Right ventricle myocardium inferior (tissue), 1 donor: Measurements from ENCODE around the gene ANKS1A. TPM values are rescaled to one million over a fixed set of nuclear protein-coding genes. Genes with fewer than 3 reads are reported as not detected.
A peak's percentile ranks its signal among the peaks of the same experiment; 100 is the strongest.
"Not testable (repeated sequence)": the region's sequence is repeated elsewhere in the genome, so short reads cannot be mapped to it uniquely, and the experiment has no call there.

Experiments
- ATAC-seq: fragments of 200-7000 bp; cut with Tn5 transposase; one replicate; pipeline ENCODE4 v1.9.1; 2020; ENCODE audit warnings: mild to moderate bottlenecking, moderate library complexity
- DNase-seq: peaks from one replicate; pipeline ENCODE4 v3.0.0; 2021; ENCODE audit errors: missing footprints
- intact Hi-C: fragments of 100-400 bp; cut with DNase I; formaldehyde crosslinking; loops from one replicate; pipeline ENCODE4 v1.11.0; 2022
- total RNA-seq: library from RNA; stranded (reverse); fragmentation: NEBNext Ultra II Directional; extraction: Animal tissue kit (Norgen Biotek cat#: 25700); gene quantifications from one replicate; pipeline ENCODE4 v1.2.1, GENCODE V29; 2021
- donor health status: DM: no; HTN: yes; CAD: no; lungs with severe emphysema.

ANKS1A gene
- total RNA-seq, 1 donor from 2014 or later, result 26.8 TPM

DNA sequence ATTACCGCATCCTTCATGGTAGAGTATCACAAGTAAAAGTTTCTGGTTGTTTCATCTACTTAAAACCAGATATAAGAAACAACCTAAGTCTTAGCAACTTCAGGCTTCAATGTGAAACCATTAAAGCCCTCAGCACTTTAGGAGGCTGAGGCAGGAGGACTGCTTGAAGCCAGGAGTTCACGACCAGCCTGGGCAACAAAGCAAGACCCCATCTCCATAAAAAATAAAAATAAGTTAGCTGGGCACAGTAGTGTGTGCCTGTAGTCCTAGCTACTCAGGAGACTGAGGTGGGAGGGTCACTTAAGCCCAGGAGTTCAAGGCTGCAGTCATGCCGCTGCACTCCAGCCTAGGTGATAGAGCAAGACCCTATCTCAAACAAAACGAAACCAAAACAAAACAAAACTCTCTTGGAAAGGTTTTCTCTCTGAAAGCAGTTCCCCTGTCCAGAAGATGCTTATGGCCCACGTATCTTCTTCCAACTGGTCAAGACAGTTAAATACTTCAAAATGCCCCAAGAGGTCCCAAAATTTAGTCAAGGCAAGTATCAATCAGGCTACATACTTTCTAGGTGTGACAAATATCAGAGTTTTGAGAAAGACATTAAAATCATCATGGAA, 11.1 kb upstream of the ANKS1A start:
- DNase-seq (no peak), ATAC-seq (no peak)
- intact Hi-C loops, result loop anchor here (10.0 kb wide), 1 partner anchor 357 kb away; no protein-coding TSS in a partner anchor

DNA sequence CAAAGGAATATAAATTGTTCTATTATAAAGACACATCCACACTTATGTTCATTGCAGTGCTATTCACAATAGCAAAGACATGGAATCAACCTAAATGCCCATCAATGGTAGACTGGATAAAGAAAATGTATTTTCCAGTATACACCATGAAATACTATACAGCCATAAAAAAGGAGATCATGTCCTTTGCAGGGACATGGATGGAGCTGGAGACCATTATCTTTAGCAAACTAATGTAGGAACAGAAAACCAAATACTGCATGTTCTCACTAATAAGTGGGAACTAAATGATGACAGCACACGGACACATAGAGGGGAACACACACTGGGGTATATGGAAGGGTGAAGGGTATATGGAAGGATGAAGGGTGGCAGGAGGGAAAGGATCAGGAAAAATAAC, 5.0 kb upstream of the ANKS1A start:
- ATAC-seq, DNase-seq, intact Hi-C loops: not testable (repeated sequence)

DNA sequence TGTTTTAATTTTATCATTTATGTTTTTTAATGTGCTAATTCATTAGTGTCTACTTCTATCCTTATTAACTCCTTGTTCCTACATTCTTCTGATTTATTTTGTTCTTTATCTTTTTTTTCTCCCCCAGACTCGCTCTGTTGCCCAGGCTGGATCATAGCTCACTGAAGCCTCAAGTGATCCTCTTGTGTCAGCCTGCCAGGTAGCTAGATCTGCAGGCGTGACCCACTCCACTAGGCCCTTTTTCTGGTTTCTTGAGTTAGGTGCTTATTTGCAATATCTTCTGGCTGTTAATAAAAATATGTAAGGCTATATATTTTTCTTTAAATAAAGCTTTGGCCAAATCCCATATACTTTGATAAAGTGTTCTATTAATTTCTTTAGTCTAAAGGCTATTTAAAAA, 4.1 kb upstream of the ANKS1A start:
- intact Hi-C loops, result no loop called here
- no peak for ATAC-seq

DNA sequence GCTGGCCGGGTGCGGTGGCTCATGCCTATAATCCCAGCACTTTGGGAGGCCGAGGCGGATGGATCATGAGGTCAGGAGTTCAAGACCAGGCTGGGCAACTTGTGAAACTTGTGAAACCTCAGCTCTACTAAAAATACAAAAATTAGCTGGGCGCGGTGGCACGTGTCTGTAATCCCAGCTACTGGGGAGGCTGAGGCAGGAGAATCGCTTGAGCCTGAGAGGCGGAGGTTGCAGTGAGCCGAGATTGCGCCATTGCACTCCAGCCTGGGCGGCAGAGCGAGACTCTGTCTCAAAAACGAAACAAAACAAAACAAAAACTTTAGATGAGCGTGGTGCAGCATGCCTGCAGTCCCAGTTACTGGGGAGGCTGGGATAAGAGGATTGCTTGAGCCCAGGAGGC, 3.2 kb upstream of the ANKS1A start:
- intact Hi-C loops, DNase-seq, ATAC-seq: not testable (repeated sequence)

More for the DNA sequence above, 4.1 kb upstream of the ANKS1A start:
- no peak for DNase-seq

DNA sequence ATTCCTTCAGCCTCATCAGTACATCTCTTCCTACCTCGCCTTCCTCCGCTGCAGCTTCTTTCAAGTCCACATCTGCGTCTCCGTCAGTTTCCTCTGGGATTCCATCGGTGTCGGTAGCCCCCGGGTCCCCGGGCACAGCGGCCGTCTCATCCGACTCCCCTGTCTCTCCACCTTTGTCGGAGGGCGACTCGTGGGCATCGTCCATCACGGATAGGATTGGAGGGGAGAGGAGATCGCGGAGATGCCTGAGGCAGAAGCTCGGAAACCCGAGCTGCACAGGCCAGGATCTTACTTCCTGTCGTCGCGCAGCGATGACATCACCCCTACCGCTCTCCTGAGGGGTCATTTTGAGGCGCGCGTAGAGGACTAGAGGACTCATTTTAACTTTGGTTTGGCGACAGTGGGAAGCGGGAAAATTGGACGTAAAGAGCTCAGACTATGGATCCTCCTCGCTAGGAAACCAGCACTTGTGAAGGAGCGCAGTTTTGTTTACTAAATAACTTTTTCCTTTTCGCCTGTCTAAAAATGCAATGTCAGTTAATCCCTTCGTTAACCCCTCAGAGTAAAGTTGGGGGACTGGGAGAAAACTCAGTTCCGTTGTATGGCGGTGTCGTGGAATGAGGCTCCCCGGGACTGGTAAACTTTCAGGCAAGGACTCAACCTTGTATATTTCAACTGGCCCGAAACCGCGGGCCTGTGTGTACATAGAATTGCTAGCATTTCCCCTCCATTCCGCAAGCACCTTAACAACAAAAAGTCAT, 1.1 kb upstream of the ANKS1A start, which contains the start of gene TAF11:
Gene TAF11 (minus strand): TSS at position 290 of the 761 bp plus-strand sequence. CDS start 85 bp downstream, at position 205.
- ATAC-seq, result peak; percentile 92
- intact Hi-C loops, result loop anchor here (2.0 kb wide), 1 partner anchor 77 kb away; no protein-coding TSS in a partner anchor

DNA sequence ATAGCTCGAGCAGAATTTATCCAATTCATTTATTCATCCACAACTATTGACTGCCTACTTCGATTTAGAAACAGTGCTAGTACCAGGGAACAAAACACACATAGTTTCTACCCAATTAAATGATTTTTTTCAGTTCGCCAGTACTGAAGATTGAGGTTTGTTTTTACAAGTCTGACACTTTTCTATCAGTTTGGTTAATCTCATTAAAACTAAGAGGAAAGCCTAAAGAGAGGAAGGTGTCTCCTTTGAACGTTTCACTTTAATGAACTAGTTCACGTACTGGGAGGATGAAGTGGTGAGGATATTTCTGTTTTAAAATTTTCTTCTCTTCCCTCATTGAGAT, 570 bp upstream of the ANKS1A start:
- DNase-seq, result no peak
- no peak for ATAC-seq
- intact Hi-C loops, result loop anchor here (2.0 kb wide), 1 partner anchor 76 kb away; no protein-coding TSS in a partner anchor

More for the DNA sequence above, 1.1 kb upstream of the ANKS1A start, which contains the start of gene TAF11:
- peak; percentile 98 for DNase-seq

DNA sequence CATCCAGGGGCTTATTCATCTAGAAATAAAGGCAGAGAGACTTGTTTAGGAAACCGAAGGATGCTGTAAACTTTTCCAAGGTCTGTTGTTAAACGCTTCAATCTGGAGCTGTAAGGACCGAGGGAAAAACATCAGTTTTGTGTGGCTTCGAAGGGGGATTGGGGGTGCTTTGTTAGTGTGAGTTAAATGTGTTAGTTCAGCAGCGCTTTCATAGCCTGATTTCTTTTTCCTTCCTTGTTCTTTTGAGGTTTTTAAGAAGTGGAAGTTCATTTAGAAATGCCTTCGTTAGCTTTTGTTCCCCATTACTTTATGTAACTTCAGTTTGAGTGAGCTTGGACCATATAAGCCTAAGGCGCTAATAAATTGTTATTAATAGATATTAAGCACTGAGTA, 1.5 kb downstream of the ANKS1A start:
- DNase-seq (no peak), ATAC-seq (no peak)
- intact Hi-C loops, result loop anchor here (5.0 kb wide), 1 partner anchor 37 kb away; no protein-coding TSS in a partner anchor

DNA sequence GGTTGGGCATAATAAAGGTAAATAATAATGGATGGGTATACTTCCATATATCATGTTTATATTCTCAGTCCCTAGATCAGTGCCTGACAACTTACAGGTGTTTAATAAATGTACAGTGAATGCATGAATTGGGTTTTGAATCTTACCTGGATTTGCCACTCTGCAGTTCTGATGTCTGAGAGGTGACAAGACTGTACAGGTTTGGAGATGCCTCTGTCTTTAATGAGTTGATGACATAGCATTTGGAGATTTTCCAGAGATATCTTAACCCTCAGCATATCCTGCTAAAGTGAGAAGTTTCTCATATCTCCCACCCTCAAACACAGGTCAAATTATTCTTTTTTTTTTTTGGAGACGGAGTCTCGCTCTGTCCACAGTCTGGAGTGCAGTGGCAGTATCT, 2.2 kb downstream of the ANKS1A start:
- intact Hi-C loops, result loop anchor here (5.0 kb wide), 1 partner anchor 36 kb away; no protein-coding TSS in a partner anchor
- no peak for ATAC-seq
- no peak for DNase-seq

DNA sequence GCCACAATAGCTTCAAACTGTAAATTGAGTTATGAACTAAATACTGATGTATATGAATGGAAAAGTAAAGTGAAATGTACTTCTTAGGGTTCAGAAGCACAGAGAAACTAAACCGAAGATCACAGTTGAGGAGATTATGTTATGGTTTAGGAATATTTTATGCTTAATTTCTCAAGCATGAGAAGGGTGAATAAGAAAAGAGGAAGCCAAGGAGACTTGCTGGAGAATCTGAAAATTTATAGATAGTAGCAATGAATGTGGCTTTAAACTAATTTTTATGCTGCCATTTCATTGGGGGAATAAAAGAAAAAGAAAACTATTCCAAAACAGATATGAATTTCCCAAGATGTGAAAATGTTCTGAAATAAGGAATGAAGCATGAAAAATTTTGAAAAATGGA, 5.6 kb downstream of the ANKS1A start:
- ATAC-seq (no peak), DNase-seq (no peak)
- intact Hi-C loops, result loop anchor here (5.0 kb wide), 1 partner anchor 33 kb away; no protein-coding TSS in a partner anchor

DNA sequence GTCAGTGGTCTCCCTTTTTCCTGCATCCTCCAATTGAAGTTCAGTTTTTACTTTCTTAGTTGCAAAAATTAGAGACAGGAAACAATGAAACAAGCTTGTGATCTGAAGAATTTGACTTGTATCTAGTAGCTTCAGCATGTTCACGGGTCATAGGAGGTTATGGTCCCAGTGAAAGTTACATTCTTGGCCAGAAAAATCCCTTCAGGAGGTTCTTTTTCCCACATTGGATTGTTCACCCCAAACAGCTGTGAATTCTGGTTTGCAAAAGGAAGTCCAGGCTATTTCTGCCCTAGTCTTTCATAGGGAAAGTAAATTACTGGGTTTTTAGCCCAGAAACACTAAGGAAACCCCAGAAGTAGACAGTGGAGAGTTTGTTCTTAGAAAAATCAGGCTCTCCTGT, 8.1 kb downstream of the ANKS1A start:
- DNase-seq (no peak), ATAC-seq (no peak)
- intact Hi-C loops, result no loop called here

DNA sequence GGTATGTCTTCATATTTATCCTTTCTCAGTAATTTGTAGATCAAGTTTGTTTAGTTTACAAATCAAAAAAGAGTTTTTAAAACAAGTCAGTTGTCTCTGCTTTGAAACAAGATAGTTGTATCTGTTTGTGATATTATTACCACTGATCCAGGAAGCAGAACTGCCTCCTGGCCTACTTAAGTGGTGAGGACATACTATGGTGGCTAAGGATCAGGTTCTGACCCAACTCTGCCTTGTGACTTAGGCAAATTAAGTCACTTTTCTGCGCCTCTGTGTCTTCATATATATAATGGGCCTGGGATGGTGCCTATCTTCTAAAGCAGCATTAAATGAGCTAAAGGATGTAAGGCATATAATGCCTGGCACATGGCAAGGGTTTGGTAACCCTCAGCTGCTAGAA, 8.7 kb downstream of the ANKS1A start:
- intact Hi-C loops, result no loop called here
- ATAC-seq (no peak), DNase-seq (no peak)

DNA sequence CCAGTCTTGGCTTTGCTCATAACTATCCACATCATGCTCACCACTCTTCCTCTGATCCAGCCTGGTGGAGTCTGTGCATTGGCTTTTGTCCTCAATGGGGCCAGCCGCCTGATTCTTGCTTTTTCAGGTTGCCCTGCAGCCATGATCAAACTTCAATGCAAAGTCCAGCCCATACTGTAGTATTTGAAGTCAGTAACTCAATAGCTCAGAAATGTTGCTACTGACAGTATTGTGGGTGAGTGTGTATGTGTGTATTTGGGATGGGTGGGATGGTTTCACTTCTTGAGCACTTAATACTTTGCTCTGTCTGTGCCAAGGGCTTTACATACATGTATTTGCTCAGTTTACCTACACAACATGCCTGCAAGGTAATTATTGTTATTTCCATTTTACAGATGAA, 10.7 kb downstream of the ANKS1A start:
- DNase-seq, intact Hi-C loops, ATAC-seq: not testable (repeated sequence)

DNA sequence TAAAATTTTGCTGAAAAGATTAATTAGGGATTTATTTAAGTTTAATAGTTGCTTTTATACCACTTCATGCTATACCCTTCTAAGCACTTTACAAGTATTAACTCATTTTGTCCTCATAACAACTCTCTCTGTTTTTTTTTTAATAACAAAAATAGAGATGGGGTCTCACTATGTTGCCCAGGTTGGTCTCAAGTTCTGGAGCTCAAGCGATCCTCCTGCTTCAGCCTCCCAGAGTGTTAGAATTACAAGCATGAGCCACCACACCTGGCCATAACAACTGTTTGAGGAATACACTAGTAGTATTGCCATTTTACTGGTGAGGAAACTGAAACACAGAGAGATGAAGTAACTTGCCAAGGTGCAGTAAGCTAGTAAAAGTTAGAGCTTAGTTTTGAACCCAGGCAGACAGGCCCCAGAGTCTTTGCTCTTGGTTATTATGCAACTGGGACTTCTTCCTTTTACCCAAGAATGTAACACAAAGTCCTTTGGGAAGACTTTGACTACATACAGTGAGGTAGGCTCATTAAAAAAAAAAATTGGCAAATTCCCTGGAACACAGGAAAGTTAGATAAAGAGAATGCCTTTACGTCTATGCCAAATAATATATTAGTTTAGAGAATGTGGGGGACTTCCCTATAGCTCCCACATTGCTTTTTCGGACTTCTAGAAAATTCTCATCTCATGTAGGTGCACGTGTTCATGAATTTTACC, 11.4 kb downstream of the ANKS1A start:
- ATAC-seq (no peak), DNase-seq (no peak)
- intact Hi-C loops, result no loop called here

DNA sequence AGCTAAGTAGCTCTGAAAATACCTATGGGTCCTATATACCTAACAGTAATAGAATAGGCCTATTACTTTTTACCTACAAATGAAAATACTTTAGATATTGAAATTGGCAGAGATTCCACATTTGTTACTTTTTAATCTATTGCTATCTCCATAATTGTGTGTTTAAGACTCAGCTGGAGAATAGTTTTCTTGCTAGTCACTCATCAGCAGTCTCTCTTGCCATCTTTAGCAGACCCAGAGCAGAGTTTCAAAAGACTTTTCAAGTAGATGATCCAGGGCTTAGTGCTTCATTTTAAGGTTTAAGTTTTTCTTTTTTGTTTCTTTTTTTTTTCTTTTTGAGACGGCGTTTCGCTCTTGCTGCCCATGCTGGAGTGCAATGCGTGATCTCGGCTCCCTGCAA, 12.9 kb downstream of the ANKS1A start:
- DNase-seq, result no peak
- intact Hi-C loops, result no loop called here
- ATAC-seq, result no peak

DNA sequence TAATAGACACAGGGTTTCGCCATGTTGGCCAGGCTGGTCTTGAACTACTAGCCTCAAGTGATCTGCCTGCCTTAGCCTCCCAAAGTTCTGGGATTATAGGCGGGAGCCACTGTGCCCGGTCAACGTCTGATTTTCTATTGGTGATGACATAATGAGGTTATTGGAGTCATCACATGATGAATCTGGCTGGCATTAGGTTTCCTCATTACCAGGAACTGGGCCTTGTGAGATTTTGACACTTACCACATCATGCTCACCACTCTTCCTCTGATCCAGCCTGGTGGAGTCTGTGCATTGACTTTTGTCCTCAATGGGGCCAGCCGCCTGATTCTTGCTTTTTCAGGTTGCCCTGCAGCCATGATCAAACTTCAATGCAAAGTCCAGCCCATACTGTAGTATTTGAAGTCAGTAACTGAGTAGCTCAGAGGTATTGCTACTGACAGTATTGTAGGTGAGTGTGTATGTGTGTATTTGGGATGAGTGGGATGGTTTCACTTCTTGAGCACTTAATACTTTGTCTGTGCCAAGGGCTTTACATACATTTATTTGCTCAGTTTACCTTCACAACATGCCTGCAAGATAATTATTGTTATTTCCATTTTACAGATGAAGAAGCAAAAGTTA, 16.0 kb downstream of the ANKS1A start:
- intact Hi-C loops, result no loop called here
- ATAC-seq, result no peak
- no peak for DNase-seq

DNA sequence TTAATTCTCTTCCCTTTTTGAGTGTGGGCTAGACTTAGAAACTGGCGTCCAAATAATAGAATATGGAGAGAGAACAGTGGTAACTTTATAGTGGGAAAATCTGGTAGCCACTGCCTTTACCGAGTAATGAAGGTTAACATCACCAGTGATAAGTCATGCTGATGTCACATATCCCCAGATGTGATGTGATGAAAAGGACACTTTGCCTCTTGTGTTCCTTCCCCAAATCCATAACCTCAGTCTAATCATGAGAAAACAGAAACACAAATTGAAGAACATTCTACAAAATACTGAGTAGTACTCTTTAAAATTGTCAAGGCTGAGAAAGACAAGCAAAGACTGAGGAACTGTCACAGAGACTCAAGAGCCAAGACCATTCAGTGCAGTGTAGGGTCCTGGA, 17.8 kb downstream of the ANKS1A start:
- DNase-seq, result no peak
- intact Hi-C loops, result no loop called here
- no peak for ATAC-seq

DNA sequence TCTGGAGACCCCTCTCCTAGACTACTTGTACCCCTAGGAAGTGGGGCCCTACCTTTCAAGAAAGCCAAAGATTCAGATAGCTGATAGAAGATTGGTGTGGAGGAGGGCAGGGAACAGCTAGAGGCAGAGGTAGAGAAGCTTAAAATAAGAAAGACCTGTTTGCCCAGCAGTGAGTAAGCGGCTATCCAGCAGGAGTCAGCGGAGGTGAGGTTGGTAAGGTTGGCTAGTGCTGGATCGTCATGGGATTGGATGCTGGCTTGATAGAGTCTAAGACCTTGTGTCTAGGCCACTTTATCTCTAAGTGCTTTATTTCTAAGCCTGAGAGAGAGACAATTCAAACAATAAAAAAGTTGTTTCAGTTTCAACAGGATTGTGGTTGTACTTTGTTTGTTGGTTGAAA, 19.1 kb downstream of the ANKS1A start:
- ATAC-seq (no peak), DNase-seq (no peak)
- intact Hi-C loops, result no loop called here

DNA sequence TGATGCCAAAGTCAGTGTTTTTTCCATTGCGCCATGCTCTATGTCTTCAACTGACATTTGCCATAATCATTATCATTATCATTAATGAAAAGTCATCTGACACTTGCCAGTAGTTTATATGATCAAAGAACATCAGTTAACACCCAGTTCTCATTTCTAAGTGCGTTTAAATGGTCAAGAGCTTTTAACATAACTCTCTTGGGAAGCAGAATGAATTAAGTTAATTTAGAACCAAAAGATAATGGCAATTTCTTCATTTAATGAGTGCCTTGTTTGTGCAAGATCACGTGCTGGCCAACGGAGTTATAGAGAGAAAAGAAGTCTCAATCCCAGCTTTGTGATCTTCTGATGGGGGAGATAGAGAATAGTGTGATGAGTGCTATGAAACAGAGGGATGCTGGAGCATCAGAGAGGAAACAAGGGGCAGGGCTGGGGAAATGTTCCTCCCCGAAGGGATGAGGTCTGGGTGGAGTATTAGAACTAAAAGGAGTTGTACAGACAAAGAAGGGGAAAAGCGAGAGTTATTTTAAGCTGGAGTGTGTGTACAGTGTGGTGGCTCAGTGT, 20.3 kb downstream of the ANKS1A start:
- intact Hi-C loops, result no loop called here
- ATAC-seq, result no peak

DNA sequence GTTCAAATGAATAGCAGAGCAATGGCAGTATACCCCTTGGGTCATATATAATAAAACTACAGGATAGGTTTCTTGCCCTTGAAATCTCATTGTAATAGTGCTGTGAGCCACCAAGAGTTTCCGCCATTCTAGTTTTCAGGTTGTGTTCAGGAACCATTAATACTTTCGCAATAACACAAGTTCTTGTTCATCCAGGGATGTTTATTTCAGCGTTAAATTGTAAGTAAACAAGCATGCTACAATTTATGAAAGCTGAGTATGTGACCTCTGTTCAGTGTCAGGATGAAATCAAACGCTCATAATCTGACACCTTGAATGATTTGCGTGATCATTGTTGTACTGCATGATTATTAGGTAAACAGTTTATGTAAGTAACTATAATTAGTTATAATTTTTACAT, 22.8 kb downstream of the ANKS1A start:
- DNase-seq (no peak), ATAC-seq (no peak)
- intact Hi-C loops, result no loop called here

More for the DNA sequence above, 20.3 kb downstream of the ANKS1A start:
- no peak for DNase-seq
